Central memory CD4-positive, alpha-beta T cell (primary cell): ENCODE data around the gene FAM204A.

Source experiments
- DNase-seq: peaks from one replicate; pipeline ENCODE4 v3.0.0; 2022
- total RNA-seq, 3 experiments: gene quantifications; one replicate each; lab custom pipeline; 2026; lab: John Stamatoyannopoulos, UW

Gene FAM204A
- 50.7 to 77.1 (median 67.6) reads per million in 3 experiments for total RNA-seq

GRCh38 chr10:118341791-118342637 lies at the start of gene FAM204A:
TSS of gene FAM204A (minus strand) at chr10:118342324. CDS start at chr10:118336415, 5,909 bp downstream.
- DNase-seq = peak; percentile 96

GRCh38 chr10:118383699-118384098 lies 41.6 kb upstream of the FAM204A start:
- no peak for DNase-seq

GRCh38 chr10:118383063-118383689 lies 41.1 kb upstream of the FAM204A start:
- DNase-seq = no peak

GRCh38 chr10:118374404-118374803 lies 32.3 kb upstream of the FAM204A start:
- DNase-seq = no peak

GRCh38 chr10:118373786-118374185 lies 31.7 kb upstream of the FAM204A start:
- DNase-seq = no peak

DNA sequence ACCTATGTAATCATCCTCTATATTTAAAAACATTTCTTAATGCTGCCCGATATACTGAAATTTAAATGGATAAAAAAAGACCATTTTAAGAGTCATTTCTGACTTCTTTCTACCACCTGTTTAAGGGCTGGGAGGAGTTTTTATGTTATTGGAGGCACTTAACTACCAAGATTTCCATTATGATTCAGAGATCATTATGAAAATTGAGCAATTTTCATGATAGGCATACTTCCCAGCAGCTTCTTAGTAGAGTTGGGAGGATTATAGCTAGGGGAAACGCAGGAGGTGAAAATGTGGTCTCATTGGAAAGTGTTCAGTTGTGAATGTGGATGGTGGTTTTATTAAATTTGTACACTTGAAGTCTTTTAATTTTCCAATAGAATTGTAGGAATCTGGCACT lies 28.4 kb upstream of the FAM204A start:
- DNase-seq = no peak

- DNase-seq = no peak
Measured at GRCh38 chr10:118369641-118370205, 27.6 kb upstream of the FAM204A start.

DNA sequence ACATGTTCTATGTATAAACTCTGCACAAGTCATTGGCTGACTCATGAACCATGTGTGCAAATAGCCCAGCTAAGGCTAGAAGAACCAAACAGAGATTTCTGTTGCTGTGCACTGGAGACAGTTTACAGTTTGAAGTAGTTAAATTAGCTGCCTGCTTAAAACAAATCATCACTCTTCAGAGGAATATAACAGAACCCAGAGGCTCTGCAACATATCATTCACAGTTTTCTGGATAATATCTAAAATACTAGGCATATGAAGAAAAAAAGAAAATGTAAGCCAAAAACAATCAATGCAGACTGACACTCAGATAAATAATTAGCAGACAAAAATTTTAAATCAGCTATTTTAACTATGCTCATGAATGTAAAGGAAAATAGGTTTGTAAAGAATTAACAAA lies 23.6 kb upstream of the FAM204A start:
- DNase-seq = no peak

- DNase-seq = no peak
Measured at GRCh38 chr10:118362103-118362502, 20.0 kb upstream of the FAM204A start.

DNA sequence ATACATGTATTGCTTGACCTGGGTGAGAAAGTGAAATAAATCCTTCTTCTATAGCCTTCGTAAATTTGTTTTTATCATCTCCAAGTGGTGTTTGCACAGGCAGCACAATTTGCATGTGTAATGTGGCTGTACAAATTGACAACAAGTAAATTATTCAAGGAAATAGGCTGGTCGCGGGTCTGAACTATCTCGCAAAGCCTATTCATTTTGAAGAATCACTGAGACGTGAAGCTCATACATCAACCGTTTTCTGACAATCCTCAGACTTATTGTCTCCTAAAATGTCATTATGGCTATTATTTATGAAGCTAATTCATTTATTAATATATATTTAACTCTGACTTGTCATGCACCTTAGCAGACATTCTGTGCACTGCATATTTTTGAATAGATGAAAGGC lies 16.2 kb upstream of the FAM204A start:
- DNase-seq = no peak

DNA sequence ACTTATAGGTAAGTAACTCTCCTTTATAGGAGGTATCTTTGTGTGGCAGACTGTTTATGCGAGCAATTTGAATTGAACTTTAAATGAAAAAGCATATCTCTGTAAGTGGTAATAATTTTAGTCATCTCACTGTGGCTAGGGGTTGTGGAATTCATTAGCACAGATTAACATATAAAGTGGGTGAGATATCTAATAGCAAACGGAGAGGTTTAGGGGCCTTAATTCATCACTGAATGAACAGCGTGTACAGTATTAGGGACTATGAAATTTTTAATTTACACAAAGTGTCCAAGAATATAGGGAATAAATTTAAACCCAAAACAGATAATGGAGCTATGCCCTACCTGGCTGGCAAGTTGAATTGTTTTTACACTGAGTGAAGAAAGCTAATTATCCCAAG lies 15.7 kb upstream of the FAM204A start:
- DNase-seq = no peak

DNA sequence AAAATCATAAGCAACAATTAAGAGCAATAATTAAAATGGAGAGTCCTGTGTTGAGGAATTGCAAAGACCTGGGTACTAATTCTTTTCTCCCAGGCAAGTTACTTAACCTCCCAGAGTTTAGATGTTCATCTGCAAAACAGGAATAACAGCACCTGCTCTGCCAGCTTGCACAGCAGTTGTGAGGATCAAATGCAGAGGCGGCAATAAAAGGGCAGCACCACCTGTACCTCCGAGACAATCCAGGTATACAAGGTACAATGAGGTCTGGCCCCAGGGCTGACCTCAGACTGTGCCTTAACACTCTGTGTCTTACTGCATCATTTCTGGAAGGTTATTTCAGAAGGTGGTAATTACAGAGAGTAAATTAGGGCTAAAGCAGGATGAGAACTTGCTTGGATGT lies 14.5 kb upstream of the FAM204A start:
- no peak for DNase-seq

- DNase-seq = no peak
Measured at GRCh38 chr10:118355234-118355633, 13.1 kb upstream of the FAM204A start.

DNA sequence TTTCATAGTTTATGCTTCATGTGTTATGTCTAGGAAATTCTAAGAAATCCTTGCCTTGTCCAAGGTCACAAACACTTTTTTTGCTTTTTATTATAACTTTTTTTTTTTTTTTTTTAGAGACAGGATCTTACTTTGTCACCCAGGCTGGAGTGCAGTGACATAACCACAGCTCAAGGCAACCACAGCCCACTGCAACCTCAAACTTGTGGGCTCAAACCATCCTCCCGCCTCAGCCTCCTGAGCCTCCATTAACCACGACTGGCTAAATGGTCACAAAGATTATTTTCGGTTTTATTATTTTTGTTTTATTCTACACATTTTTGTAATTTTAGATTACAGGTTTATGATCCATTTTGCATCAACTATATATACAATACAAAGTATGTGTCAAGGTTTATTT lies 7.1 kb upstream of the FAM204A start:
- DNase-seq = no peak

DNA sequence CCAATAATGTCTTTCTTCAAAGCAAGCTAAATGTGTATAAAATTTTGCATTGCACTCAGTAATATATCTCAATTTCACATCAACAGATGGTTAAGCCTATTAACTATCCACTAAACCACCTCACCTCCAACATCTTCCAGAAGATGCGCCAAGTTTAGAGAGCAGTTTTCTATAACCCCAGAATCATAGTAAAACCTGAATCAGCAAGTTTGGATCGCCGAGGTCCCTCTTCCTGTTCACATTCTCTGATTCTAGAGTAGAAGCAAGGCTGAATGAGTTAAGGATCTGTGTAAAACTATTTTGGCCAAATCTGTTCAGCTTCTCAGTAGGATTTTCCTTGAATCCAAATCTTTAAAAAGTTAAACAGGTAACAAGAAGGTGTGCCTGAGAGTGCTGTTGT lies 1.4 kb upstream of the FAM204A start:
- no peak for DNase-seq

DNA sequence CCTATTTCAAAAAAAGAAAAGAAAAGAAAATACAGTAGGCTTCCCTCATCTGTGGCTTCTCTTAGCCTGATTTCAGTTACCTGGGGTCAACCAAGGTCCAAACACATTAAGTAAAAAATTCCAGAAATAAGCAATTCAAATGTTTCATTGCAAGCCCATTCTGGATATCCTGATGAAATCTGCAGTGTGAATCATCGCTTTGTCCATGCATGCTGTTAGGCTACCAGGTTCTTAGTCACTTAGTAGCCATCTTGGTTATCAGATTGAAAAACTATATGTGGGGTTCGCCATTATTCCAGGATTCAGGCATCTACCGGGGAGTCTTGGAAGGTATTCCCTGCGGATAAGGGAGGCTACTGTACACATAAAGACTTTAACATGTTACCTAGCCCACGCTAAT lies 991 bp upstream of the FAM204A start:
- DNase-seq = no peak

GRCh38 chr10:118342638-118343020 lies 505 bp upstream of the FAM204A start:
- no peak for DNase-seq

DNA sequence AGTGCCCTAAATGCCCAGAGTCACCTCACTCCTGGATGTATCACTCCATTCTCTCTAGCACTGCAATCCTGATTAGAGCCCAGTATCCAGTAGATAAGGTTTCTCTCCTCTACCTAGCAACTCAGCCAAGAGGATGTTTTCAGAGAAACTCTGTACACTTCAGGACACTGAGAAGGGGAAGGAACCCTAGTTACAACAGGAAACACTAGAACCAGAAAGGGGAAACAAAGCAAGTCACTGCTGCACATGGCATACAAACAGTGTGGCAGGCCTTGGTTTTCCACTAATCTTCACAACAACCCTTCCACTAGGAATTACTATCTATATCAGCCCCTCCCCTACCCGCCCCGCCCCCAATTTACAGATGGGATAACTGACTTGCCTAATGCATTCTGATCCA lies 1.6 kb downstream of the FAM204A start:
- DNase-seq = no peak

DNA sequence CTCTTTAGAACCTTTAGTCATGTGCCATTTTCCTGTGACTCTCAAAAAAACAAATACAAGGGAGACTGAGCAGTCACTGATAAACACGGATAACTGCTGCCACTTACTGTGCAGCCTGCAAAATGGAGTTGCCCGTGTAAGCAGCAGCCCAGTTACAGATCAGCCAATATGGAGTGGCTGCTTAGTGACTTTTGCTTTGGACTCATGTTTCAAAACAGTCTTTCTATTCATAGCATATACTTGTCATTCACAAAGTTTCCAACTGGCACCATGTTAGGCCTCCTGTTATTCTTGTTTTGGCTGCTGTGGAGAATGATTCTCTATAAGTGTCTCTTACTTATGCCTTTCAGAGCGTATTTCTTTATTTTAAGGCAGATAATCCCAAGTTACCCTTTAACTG lies 3.0 kb downstream of the FAM204A start:
- DNase-seq = no peak

DNA sequence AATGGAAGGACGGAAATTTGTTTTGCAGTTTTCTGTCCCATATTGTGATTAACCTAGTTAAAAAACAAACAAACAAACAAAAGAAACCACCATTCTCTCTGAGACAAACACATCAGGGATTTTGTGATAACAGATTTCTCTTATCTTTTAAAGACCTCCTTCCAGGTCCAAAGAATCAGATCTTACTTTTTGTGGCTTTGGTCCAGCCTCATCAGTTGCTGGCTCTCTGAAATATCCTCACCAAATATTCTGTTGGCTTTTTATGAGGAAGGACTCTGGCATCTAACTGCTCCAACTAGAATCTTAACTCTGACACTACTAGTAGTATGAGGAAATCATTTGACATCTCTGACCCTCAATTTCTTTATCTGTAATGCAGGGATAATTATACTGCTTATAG lies 4.8 kb downstream of the FAM204A start:
- no peak for DNase-seq

GRCh38 chr10:118333871-118334270 lies 8.3 kb downstream of the FAM204A start:
- DNase-seq = no peak

DNA sequence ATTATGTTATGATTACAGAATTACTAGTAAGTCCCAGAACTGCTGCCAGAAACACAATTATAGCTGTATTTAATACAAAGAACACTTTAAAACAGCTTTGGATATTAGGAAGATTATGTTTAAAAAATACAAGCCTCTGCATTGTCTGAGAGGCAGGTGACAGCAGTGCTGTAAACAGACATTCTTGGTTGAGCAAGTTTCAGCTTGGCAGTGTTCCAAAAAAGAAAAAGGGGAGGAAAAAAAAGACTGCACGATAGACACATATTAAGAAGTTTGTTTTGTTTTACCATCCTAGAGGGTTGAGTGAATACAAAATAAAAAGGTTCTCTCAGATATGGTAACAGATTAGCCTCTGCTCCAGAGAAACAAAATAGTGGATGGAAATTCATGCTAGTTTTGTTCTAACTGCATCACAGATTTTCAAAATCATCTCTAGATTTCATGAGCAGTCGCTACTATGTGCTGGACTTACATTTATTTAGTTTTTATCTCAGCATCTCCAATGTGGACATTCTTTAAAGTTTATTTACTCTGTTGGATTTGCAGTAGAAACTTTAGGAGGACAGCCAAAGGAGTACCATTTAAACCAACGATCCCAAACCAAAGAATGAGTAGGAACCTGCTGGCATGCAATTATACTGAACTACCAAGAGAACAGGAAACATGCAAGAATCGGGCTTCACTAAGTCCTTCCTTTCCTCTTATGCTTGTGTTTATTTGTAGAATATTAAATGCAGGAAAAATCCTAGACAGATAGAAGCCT lies 9.0 kb downstream of the FAM204A start:
- DNase-seq = no peak

DNA sequence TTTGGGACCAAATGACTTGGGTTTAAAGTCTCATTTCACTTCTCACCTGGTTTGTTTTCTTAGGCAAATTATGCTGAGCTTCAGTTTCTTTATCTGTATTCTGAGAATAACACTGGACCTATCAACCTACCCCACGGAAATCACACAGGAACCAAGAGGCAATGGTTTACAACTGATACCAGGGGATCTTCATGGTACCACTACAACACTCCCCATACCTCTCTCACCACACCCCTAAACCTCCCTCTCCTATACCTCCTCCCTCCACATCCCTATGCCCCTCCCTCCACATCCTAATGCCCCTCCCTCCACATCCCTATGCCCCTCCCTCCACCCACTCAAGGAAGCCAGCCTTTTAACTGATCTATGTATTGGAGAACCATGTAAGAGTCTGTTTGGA lies 9.9 kb downstream of the FAM204A start:
- DNase-seq = no peak
